ENCODE data around the gene EBF3.

EBF3 gene

GRCh38 chr10:129833468-129833950, 130.6 kb downstream of the EBF3 start:
- TF ChIP-seq CTCF (IDR thresholded peaks at IDR 0.05; ENCODE audit: low read length, missing control alignments): no peak
- no peak for DNase-seq (ENCODE audit: low read depth)
- no peak overlapping the region for H3K4me3 ChIP-seq (replicated peaks; ENCODE audit: low read depth, low read length)

GRCh38 chr10:129832573-129833467, 131.3 kb downstream of the EBF3 start:
- DNase-seq (ENCODE audit: low read depth): no peak
- no peak for TF ChIP-seq CTCF (IDR thresholded peaks at IDR 0.05; ENCODE audit: low read length, missing control alignments)
- no peak overlapping the region for H3K4me3 ChIP-seq (replicated peaks; ENCODE audit: low read depth, low read length)

DNA sequence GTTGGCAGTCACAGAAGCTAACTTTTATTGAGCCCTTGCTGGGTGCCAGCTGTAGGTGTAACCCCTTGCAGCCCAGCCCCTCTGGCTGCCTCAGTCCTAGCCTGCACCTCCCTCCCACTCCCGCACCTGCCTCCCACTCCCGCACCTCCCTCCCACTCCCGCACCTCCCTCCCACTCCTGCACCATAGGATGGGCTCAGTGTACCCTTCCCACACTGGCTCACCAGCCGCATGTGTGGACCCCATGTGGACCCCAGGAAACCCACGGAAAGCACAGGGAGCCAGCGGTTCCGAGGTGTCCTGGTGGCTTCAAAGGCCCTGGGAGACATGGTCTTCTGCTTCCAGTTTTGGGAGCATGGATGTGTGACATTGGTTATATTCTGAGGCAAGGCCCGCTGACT, 132.9 kb downstream of the EBF3 start:
- no peak for DNase-seq (ENCODE audit: low read depth)
- no peak for TF ChIP-seq CTCF (IDR thresholded peaks at IDR 0.05; ENCODE audit: low read length, missing control alignments)
- H3K4me3 ChIP-seq (replicated peaks; ENCODE audit: low read depth, low read length): no peak overlapping the region

- TF ChIP-seq CTCF (IDR thresholded peaks at IDR 0.05; ENCODE audit: low read length, missing control alignments): no peak
- no peak for DNase-seq (ENCODE audit: low read depth)
- H3K4me3 ChIP-seq (replicated peaks; ENCODE audit: low read depth, low read length): no peak overlapping the region
Measured at GRCh38 chr10:129825826-129826225, 138.2 kb downstream of the EBF3 start.

- DNase-seq (ENCODE audit: low read depth): no peak
- TF ChIP-seq CTCF (IDR thresholded peaks at IDR 0.05; ENCODE audit: low read length, missing control alignments): no peak
- H3K4me3 ChIP-seq (replicated peaks; ENCODE audit: low read depth, low read length): no peak overlapping the region
Measured at GRCh38 chr10:129825221-129825620, 138.9 kb downstream of the EBF3 start.

- DNase-seq (ENCODE audit: low read depth): no peak
- no peak for TF ChIP-seq CTCF (IDR thresholded peaks at IDR 0.05; ENCODE audit: low read length, missing control alignments)
- no peak overlapping the region for H3K4me3 ChIP-seq (replicated peaks; ENCODE audit: low read depth, low read length)
Measured at GRCh38 chr10:129820451-129820850, 143.6 kb downstream of the EBF3 start.

GRCh38 chr10:129816656-129817045, 147.4 kb downstream of the EBF3 start:
- TF ChIP-seq CTCF (IDR thresholded peaks at IDR 0.05; ENCODE audit: low read length, missing control alignments): no peak
- no peak overlapping the region for H3K4me3 ChIP-seq (replicated peaks; ENCODE audit: low read depth, low read length)
- DNase-seq (ENCODE audit: low read depth): no peak
